Hematopoietic multipotent progenitor cell treated with erythropoietin and hydrocortisone succinate and interleukin-3 and kit ligand, for 6 days (in vitro differentiated cells): ENCODE data around the gene ACOX3.

Experiments
- DNase-seq: peaks from one replicate; pipeline ENCODE4 v3.0.0-alpha.2; 2015

ACOX3 gene

GRCh38 chr4:8467016-8467415 lies 26.5 kb upstream of the ACOX3 start:
- DNase-seq, result no peak

- DNase-seq, result no peak
These were observed 25.4 kb upstream of the ACOX3 start for GRCh38 chr4:8465615-8466611.

DNA sequence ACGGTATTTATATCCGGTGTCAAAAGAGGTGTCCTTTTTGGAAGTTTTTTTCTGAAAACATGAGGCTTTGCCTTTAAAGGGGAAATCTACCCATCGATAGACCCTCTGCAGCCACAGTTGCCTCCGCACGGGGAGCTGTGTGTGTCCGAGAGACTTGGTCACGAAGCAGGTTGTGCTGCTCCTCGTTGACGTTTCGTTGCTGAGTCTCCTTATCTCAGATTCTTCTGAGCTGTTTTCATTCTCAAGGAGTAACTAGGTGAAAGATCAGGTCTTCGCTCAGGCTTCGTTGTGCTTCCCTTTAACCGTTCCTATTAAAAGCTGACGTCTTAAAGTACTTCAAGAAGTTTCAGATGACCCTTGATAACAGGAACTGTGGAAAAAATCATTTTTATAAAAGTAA lies 23.9 kb upstream of the ACOX3 start:
- no peak for DNase-seq

DNA sequence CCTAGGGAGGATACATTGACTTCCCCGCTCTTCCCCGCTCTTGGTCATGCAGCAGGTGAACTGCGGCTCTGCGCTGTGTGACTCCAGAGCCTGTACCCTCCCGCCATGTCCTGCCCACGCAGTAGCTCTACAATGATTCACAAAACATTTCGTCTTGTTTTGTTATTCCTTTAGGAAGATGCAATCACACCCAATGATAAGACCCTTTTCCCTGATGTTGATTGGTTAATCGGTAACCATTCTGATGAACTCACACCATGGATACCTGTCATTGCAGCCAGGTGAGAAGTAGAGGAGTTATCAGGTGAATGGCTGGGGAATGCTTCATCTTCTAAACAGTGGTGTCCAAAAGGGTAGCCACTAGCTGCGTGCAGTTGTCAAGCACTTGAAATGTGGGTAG lies 23.3 kb upstream of the ACOX3 start:
- no peak for DNase-seq

DNA sequence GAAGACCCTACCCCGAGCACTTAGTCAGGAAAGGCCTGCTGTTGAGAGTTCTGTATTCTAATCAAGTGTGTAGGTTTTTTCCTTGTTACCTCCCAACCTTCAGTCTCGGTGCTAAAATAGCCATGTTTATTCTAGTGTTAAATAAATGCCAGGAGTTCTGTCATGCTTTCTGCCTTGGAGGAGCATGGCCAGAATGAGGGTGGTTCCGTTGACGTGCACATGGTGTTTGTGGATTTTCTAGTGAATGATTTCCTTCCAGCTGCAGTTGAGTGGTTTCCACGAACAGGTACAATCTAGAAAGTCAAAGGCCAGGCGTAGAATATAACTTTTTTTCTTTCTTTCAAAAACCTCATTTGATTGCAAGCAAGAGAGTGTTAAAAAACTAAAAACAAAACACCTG lies 21.1 kb upstream of the ACOX3 start:
- no peak for DNase-seq

GRCh38 chr4:8461086-8461485 lies 20.6 kb upstream of the ACOX3 start:
- no peak for DNase-seq

DNA sequence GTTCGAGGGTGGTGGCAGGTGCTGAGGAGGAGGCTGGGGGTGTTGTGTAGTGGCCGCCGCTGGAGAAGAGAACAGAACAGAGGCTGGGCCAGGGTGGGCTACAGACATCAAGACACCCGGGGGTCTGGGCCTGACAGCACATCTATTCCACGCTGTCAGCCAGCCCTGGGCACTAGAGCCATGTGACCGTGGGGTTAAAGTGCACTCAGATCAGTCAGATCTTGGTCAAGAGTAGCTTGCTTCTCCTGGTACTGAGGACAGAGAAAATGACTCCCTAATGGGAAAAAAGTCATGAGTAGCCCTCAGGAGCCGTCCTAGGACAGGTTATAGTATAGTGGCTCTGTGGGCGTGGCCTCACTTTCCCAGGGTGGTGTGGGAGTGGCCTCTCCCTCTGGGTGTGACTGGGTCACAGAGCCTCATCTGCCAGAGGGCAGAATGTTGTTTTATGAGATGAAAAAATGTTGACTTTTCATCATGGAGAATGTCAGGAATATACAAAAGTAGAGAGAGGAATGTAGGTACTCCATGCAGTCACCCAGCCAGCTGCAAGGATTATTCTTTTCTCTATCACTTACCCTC lies 19.4 kb upstream of the ACOX3 start:
- DNase-seq, result peak; percentile 49

DNA sequence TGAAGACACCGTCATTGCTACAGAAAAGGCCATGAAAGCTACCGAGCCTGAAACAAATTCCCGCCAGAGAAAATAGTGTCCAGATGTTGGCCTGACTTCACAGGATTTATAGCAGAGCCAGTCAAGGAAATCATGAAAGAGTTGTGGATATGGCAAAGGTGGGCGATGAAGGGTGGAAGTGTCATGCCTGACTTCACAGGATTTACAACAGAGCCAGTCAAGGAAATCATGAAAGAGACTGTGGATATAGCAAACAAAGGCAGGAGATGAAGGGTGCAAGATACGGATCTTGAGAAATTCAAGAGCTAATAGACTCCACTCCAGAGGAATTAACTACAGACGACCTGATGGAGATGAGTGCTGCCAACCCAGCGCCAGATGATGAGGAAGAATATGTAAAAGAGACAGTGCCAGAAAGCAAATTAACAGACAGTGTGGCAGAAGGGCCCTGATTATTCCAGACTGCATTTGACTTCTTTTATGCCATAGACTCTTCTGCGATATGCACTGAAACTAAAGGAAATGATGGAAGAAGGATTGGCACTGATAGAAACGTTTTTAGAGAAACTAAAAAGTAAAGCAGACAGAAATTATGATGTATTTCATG lies 17.2 kb upstream of the ACOX3 start:
- no peak for DNase-seq

GRCh38 chr4:8453957-8454356 lies 13.4 kb upstream of the ACOX3 start:
- DNase-seq, result no peak

DNA sequence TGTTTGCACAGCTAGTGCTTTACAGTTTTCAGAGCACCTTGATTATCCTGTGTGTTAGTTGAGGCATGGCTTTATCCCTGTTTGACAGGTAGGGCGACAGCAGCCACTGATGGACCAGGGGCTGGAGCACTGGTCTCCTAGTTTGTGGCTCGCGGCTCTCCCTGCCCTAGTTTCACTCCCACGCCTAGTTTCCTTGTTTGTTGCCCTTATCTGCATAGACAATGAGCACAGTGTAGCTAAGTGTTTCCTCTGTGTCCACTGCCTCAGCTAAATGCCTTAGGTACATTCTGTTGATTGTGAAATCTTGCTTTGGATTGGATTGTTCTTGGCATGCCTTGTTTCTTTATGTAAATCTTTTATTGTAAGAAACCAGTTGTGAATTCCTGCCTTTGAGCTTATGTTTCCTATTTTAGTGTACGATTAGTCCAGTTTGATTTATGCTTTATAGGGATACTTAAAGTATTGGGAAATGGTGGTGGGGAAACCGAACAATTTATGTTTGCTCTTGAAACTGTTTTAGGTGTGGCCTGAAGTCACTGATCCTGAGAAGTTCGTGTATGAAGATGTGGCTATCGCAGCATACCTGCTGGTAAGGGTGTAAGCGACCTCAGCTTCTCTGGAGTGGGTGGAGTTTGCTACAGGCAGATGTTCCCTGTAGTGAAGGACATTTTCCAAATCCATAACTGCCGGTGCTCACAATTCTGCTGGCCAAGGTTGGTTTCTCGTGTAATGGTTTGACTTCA lies 11.1 kb upstream of the ACOX3 start:
- no peak for DNase-seq

GRCh38 chr4:8446122-8446521 lies 5.6 kb upstream of the ACOX3 start:
- DNase-seq, result no peak

- no peak for DNase-seq
These were observed 3.3 kb upstream of the ACOX3 start for GRCh38 chr4:8443801-8444200.

- no peak for DNase-seq
These were observed 2.3 kb upstream of the ACOX3 start for GRCh38 chr4:8442596-8443358.

DNA sequence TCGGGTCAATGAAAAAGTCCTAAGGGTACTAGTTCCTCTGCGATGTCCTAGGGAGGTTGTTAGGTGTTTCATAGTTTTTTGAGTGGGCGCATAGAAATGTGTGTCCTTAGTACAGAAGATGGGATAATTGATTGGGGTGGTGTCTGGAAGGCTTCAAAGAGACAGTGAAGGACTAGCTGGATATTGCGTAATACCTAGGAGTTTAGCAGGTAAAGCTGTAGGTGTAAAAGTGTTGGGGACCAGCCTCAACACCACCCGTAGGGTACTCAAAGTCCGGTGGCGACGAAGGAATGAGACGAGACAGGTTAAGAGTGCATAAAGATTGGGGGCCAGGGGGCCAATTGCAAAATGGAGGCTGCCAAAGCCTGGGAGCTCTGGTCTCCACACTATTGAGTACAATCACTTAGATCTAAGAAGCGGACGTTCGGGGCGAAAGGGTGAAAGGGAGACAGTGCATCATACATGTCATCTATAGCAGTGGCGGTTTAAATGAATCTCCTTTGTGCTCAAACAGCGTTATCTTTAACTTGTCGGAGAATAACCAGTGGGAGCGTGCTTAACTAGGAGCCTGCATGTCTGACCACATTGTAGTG lies 1.1 kb upstream of the ACOX3 start:
- DNase-seq, result peak; percentile 16

GRCh38 chr4:8439914-8440491 lies 520 bp downstream of the ACOX3 start:
- DNase-seq, result no peak

DNA sequence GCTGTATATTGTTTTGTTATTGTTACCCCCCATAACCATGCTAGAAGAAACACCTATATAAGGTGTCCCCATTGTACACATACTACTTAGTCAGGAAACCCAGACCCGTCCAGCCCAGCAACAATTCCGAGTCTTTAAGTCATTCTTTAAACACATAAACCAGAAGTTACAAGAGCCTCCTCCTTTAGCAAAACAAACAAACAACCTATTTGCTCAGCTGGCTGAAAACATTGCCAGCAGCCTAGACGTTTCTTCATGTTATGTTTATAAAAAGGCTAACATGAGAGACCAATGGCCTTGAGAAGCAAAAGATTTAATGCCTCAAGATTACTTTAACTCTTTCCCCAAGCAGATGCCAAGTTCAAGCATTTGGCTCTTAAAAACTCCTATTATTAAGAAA lies 1.4 kb downstream of the ACOX3 start:
- no peak for DNase-seq

DNA sequence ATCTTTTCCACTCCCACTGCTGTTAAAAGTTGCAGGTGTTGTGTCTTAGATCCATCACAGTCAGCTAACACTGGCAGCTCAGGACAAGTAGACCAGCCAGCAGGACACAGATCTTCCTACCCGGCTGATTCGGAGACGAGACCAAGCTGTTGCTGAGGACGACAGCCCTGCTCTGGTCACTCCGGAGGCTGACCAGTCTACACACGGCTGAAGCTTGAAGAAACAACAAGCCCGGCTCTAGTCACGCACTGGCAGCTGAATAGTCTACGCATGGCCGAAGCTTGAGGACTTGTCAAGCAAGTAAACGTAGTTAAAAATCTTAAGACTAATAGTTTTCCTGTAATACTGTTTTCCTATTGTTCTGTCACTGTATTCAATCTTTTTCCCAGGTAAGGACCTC lies 1.8 kb downstream of the ACOX3 start:
- no peak for DNase-seq

DNA sequence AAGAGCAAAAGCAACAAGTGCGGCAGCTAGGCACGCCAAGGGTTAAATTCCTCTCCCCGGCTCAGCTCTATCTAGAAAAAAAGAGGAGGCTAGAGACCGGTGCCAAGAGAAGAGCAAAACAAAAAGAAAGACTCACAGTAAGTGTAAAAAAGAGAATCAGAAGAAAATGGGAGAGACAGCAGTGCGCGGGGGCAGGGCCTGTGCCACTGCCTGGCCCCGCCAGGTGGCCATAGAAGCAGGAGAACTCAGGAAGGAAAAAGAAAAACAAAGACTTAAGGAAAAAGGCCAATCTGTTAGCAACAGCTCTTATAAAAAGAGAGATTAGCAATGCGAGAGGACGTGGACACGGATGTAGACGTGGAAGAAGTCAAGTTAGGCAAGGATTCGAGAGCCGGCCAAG lies 3.2 kb downstream of the ACOX3 start:
- DNase-seq, result no peak

- DNase-seq, result peak; percentile 75
These were observed 4.8 kb downstream of the ACOX3 start for GRCh38 chr4:8435656-8436121.

DNA sequence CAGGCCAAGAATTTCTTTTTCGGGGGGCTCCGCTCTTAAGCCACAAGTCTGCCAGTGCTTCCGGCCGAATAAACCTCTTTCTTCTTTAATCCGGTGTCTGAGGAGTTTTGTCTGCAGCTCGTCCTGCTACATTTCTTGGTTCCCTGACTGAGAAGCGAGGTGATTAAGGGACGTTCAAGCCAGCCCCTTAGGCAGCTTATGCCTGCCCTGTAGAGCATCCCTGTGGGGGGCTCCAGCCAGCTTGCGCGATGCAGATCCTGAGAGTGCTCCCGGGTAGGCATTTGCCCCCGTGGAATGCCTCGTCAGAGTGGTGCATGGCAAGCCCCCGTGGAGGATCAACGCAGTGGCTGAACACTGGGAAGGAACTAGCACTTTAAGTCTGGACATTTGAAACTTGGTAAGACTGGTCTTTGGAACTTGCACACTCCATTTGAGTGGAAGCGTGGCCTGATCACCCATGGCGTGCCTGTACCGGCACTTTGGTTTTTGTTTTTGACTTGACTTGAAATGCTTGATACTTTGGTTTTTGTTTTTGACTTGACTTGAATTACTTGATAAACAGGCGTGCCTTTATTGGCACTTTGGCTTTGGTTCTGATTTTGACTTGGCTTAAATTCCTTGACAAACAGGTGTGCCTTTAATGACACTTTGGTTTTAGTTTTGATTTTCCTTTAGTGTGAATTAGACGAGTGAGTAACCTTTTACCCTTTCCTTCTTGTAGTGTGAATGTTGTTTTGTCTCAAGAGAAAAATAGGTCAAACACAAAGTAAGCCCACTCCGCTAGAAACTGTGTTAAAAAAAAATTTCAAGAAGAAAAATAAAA lies 6.1 kb downstream of the ACOX3 start:
- DNase-seq, result no peak

- peak; percentile 30 for DNase-seq
These were observed 7.4 kb downstream of the ACOX3 start for GRCh38 chr4:8433136-8433535.
